Measurements from ENCODE around the gene GLMP.

DNA sequence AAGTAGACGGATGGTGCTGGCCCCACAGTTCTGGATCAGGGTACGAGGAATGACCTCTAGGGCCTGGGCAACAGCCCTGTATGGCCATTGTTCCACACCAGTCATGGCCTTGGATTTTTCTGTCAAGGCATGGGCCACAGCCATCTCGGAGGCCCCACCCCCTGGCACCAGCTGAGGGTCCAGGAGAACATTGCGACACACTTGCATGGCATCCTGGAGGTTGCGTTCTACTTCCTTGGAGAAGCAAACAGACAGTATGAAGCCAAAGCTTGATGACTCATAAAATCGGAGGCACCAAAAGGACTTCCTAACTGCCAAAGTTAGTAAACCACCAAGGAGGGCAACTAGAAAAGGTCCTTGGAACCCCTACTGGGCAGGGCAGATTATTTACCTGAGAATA, 15.5 kb upstream of the GLMP start:
- TF ChIP-seq, protein P1, sequence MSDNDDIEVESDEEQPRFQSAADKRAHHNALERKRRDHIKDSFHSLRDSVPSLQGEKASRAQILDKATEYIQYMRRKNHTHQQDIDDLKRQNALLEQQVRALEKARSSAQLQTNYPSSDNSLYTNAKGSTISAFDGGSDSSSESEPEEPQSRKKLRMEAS (IDR thresholded peaks at IDR 0.05; ENCODE audit: insufficient read depth, insufficient read length): no peak
- TF ChIP-seq, protein P2, sequence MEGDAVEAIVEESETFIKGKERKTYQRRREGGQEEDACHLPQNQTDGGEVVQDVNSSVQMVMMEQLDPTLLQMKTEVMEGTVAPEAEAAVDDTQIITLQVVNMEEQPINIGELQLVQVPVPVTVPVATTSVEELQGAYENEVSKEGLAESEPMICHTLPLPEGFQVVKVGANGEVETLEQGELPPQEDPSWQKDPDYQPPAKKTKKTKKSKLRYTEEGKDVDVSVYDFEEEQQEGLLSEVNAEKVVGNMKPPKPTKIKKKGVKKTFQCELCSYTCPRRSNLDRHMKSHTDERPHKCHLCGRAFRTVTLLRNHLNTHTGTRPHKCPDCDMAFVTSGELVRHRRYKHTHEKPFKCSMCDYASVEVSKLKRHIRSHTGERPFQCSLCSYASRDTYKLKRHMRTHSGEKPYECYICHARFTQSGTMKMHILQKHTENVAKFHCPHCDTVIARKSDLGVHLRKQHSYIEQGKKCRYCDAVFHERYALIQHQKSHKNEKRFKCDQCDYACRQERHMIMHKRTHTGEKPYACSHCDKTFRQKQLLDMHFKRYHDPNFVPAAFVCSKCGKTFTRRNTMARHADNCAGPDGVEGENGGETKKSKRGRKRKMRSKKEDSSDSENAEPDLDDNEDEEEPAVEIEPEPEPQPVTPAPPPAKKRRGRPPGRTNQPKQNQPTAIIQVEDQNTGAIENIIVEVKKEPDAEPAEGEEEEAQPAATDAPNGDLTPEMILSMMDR (IDR thresholded peaks at IDR 0.05; ENCODE audit: extremely low read depth in 1 of 2, insufficient read depth in 1 of 2, low read depth in 1 of 2, low read length in 2 of 2): no peak
- TF ChIP-seq POLR2AphosphoS5 (IDR thresholded peaks at IDR 0.05; ENCODE audit: insufficient read depth, low read depth, low read length): no peak
- no peak for TF ChIP-seq POLR2A (IDR thresholded peaks at IDR 0.05; ENCODE audit: low read depth, low read length)
- no peak for TF ChIP-seq EZH2 (IDR thresholded peaks at IDR 0.05; ENCODE audit: borderline replicate concordance, low read depth, low read length, severe bottlenecking)
- no peak for TF ChIP-seq FOS (IDR thresholded peaks at IDR 0.05; ENCODE audit: borderline replicate concordance, insufficient read depth, low read length)
- TF ChIP-seq JUN (IDR thresholded peaks at IDR 0.05; ENCODE audit: borderline replicate concordance, insufficient read depth, insufficient read length, low read depth): no peak
- TF ChIP-seq MYC (IDR thresholded peaks at IDR 0.05; ENCODE audit: low read depth, low read length): no peak
- no peak for TF ChIP-seq GATA2 (IDR thresholded peaks at IDR 0.05; ENCODE audit: insufficient read depth, insufficient read length, low read depth, low read length)

Data from endothelial cell of umbilical vein (primary cell).